Activated CD4-positive, alpha-beta T cell treated with anti-CD3 and anti-CD28 coated beads, Interleukin-2, amount 10 ng/mL, durations not matched to agents 24 days and 14 days (primary cell): ENCODE results near the gene LHFPL6. TPM values are rescaled to one million over a fixed set of nuclear protein-coding genes. Genes with fewer than 3 reads are reported as not detected.

Experiments used
- DNase-seq: peaks from one replicate; pipeline ENCODE4 v3.0.0; 2022
- H3K27ac Mint-ChIP-seq: one replicate; pipeline ENCODE4 v1.8.0; 2022; ENCODE audit warnings: mild to moderate bottlenecking, mixed read lengths
- H3K27me3 Mint-ChIP-seq: one replicate; pipeline ENCODE4 v1.8.0; 2022; ENCODE audit warnings: mixed read lengths
- H3K36me3 Mint-ChIP-seq: one replicate; pipeline ENCODE4 v1.8.0; 2022; ENCODE audit warnings: low read depth, mild to moderate bottlenecking, mixed read lengths
- H3K4me1 Mint-ChIP-seq: one replicate; pipeline ENCODE4 v1.8.0; 2021; ENCODE audit warnings: mixed read lengths
- H3K4me3 Mint-ChIP-seq: one replicate; pipeline ENCODE4 v1.8.0; 2022; ENCODE audit warnings: mild to moderate bottlenecking, moderate library complexity, mixed read lengths
- H3K9me3 Mint-ChIP-seq: one replicate; pipeline ENCODE4 v1.8.0; 2021; ENCODE audit warnings: mixed read lengths
- intact Hi-C: fragments of 100-400 bp; cut with micrococcal nuclease; formaldehyde crosslinking; loops from one replicate; pipeline ENCODE4 v1.15.1; 2023
- total RNA-seq: library from RNA; stranded (reverse); gene quantifications from 2 replicates; pipeline ENCODE4 v1.2.3, GENCODE V29; 2022

The LHFPL6 gene
- total RNA-seq, 1 donor from 2014 or later: 4.8 TPM

GRCh38 chr13:39474600-39474999 is 128.4 kb downstream of the LHFPL6 start:
- Mint-ChIP-seq H3K36me3 (no peaks in the 10 kb centered on the region), H3K4me3 (no peak overlapping the region), H3K27me3 (peaks cover 3% of the 10 kb centered on the region), H3K9me3 (no peaks in the 10 kb centered on the region), H3K4me1 (no peaks in the 10 kb centered on the region), H3K27ac (no peak overlapping the region)
- intact Hi-C loops: no loop called here
- DNase-seq: no peak

GRCh38 chr13:39469676-39470075 is 133.3 kb downstream of the LHFPL6 start:
- Mint-ChIP-seq H3K27ac (no peak overlapping the region), H3K4me1 (no peaks in the 10 kb centered on the region), H3K27me3 (peaks cover 10% of the 10 kb centered on the region), H3K4me3 (no peak overlapping the region), H3K9me3 (no peaks in the 10 kb centered on the region), H3K36me3 (no peaks in the 10 kb centered on the region)
- no peak for DNase-seq
- intact Hi-C loops: no loop called here

- DNase-seq: no peak
- H3K36me3 Mint-ChIP-seq: no peaks in the 10 kb centered on the region
Observed at GRCh38 chr13:39468306-39468705, 134.7 kb downstream of the LHFPL6 start.

DNA sequence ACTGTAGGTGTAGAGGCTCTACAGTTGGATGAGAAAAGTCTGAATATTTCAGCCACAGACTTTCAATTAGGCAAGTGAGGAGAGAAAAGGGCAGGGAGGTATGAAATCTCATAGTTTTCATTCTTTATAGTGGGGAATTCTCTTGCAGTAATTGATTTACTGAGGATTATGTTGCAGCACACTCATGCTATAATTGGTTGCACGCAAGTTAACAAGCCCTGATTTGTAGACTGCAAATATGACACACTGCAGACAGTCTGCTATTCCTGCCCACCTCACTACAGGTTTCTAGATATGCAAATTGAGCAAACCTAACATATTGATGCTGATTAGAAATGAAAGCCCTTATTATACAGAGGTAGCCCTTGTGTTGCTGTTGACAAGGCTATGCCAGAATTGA is 139.4 kb downstream of the LHFPL6 start:
- Mint-ChIP-seq H3K4me1 (no peaks in the 10 kb centered on the region), H3K36me3 (no peaks in the 10 kb centered on the region), H3K4me3 (no peak overlapping the region), H3K9me3 (no peaks in the 10 kb centered on the region), H3K27me3 (peaks cover 6% of the 10 kb centered on the region), H3K27ac (no peak overlapping the region)
- intact Hi-C loops: no loop called here
- DNase-seq: no peak

More at GRCh38 chr13:39468306-39468705, 134.7 kb downstream of the LHFPL6 start:
- no peak overlapping the region for H3K27ac Mint-ChIP-seq
- peaks cover 10% of the 10 kb centered on the region for H3K27me3 Mint-ChIP-seq
- intact Hi-C loops: no loop called here
- no peaks in the 10 kb centered on the region for H3K9me3 Mint-ChIP-seq
- no peaks in the 10 kb centered on the region for H3K4me1 Mint-ChIP-seq
- H3K4me3 Mint-ChIP-seq: no peak overlapping the region

- H3K4me3 Mint-ChIP-seq: no peak overlapping the region
- no peaks in the 10 kb centered on the region for H3K9me3 Mint-ChIP-seq
- no peak overlapping the region for H3K27ac Mint-ChIP-seq
- no peaks in the 10 kb centered on the region for H3K4me1 Mint-ChIP-seq
- no peaks in the 10 kb centered on the region for H3K36me3 Mint-ChIP-seq
- intact Hi-C loops: no loop called here
- no peak for DNase-seq
- peaks cover 3% of the 10 kb centered on the region for H3K27me3 Mint-ChIP-seq
Observed at GRCh38 chr13:39462906-39463305, 140.1 kb downstream of the LHFPL6 start.

DNA sequence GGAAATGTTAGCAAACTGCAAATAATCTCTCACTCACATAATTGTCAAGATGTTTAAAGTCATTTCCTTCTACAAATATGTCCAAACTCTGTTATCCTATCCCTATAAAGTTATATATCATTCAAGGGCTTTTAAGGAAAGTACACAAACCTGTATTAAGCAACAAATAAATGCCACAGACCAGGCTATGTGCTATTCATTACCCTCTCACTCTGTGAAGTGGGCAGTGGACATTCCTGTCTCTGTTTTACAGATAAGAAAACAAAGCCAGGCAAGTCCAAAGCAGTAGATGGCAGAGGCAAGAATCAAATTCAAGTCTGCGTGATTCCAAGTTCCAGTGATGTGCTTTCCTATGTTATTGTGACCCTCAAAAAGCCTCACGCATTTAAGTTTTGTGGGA is 140.6 kb downstream of the LHFPL6 start:
- H3K36me3 Mint-ChIP-seq: no peaks in the 10 kb centered on the region
- H3K9me3 Mint-ChIP-seq: no peaks in the 10 kb centered on the region
- intact Hi-C loops: no loop called here
- H3K4me1 Mint-ChIP-seq: no peaks in the 10 kb centered on the region
- no peak overlapping the region for H3K4me3 Mint-ChIP-seq
- no peaks in the 10 kb centered on the region for H3K27me3 Mint-ChIP-seq
- H3K27ac Mint-ChIP-seq: no peak overlapping the region
- no peak for DNase-seq

DNA sequence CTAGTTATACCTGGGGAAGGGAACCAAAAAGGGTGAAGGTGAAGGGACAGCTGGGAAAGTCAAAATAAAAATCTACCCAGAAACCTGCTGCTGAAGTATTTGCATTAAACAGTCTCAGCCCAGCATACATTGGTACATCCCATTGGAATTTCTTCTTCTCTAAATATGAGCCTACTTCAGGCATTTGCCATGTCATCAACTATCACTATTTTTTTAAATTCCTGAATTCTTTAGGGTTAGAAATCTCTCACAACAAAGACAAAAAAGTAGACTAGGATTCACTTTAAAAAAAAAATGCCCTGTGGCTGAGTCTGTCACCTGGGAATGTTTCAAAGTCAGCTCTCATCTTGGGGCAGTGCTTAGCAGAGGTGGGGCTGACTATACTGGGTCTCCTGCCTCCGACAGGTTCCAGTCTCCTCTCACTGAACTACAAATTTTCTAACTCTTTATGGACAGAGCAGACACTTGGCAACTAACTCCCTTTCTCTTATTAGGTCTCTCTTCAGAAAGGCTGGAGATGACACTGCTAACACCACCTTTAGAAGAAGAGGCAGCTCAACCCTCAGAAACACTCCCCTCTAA is 141.2 kb downstream of the LHFPL6 start:
- Mint-ChIP-seq H3K27ac (no peak overlapping the region), H3K9me3 (no peaks in the 10 kb centered on the region), H3K4me1 (no peaks in the 10 kb centered on the region), H3K27me3 (no peaks in the 10 kb centered on the region), H3K4me3 (no peak overlapping the region), H3K36me3 (no peaks in the 10 kb centered on the region)
- no peak for DNase-seq
- intact Hi-C loops: no loop called here

DNA sequence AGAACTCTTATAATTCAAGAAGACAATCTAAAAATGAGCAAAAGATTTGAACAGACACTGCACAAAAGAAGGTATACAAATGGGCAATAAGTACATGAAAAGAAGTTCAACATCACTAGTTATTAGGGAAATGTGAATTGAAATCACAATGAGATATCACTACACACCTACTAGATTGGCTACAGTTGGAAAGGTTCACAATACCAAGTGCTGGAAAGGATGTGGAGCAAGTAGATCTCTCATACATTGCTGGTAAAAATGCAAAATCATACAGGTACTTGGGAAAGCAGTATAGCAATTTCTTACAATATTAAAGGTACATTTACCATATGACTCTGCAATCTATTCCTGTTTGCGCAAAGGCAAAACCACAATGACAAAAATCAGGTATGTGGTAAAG is 145.7 kb downstream of the LHFPL6 start:
- Mint-ChIP-seq H3K27me3 (peaks cover 6% of the 10 kb centered on the region), H3K36me3 (no peaks in the 10 kb centered on the region), H3K4me3 (no peak overlapping the region), H3K27ac (no peak overlapping the region), H3K4me1 (no peaks in the 10 kb centered on the region), H3K9me3 (no peaks in the 10 kb centered on the region)
- DNase-seq: no peak
- intact Hi-C loops: no loop called here

- Mint-ChIP-seq H3K27ac (no peak overlapping the region), H3K27me3 (peaks cover 11% of the 10 kb centered on the region), H3K4me1 (no peaks in the 10 kb centered on the region), H3K4me3 (no peak overlapping the region), H3K36me3 (no peaks in the 10 kb centered on the region), H3K9me3 (no peaks in the 10 kb centered on the region)
- DNase-seq: no peak
- intact Hi-C loops: no loop called here
Observed at GRCh38 chr13:39455521-39456175, 147.3 kb downstream of the LHFPL6 start.

GRCh38 chr13:39452834-39453233 is 150.2 kb downstream of the LHFPL6 start:
- no peak overlapping the region for H3K27ac Mint-ChIP-seq
- intact Hi-C loops: no loop called here
- no peak overlapping the region for H3K4me3 Mint-ChIP-seq
- H3K4me1 Mint-ChIP-seq: no peaks in the 10 kb centered on the region
- DNase-seq: no peak
- no peaks in the 10 kb centered on the region for H3K36me3 Mint-ChIP-seq
- peaks cover 11% of the 10 kb centered on the region for H3K27me3 Mint-ChIP-seq
- H3K9me3 Mint-ChIP-seq: no peaks in the 10 kb centered on the region

DNA sequence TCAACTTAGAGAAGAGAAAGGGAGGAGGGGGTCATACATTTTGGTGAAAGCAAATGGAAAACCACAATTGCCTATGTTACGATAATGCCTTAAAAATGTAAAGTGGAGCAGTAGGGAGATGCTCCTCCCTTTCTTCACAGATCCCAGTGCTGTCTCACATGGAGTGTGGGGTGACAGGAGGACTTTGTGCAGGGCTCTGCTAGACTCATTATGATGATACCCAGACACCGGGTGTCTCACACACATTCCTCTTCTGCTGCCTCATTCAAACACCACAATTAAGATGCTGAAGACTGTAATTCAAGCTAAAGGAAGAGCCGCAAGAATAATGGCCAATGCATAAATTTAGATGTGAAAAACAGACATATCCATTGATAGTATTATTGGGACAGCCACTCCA is 150.6 kb downstream of the LHFPL6 start:
- H3K27me3 Mint-ChIP-seq: peaks cover 13% of the 10 kb centered on the region
- H3K4me3 Mint-ChIP-seq: no peak overlapping the region
- no peaks in the 10 kb centered on the region for H3K4me1 Mint-ChIP-seq
- no peaks in the 10 kb centered on the region for H3K9me3 Mint-ChIP-seq
- no peak overlapping the region for H3K27ac Mint-ChIP-seq
- DNase-seq: no peak
- H3K36me3 Mint-ChIP-seq: no peaks in the 10 kb centered on the region
- intact Hi-C loops: no loop called here

DNA sequence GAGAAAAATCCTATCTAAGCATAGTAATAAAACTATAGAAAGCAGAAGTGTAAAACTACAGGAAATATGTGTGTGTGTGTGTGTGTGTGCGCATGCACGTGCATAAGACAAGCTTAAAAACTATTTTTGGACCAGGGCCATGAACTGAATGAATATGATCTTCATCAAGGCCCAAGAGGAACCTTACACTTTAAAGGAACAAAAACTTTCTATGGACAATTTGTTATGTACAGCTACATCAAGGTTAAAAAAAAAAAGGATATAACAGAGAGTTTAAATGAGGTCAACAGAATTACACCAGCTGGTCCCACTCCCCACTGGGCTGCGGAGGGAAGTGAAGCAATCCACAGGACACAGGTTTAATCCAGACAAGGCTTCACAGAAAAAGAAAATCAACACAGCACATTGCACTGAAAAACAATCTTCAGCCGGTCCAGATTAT is 151.1 kb downstream of the LHFPL6 start:
- Mint-ChIP-seq H3K27ac (no peak overlapping the region), H3K27me3 (peaks cover 13% of the 10 kb centered on the region), H3K4me1 (no peaks in the 10 kb centered on the region), H3K36me3 (no peaks in the 10 kb centered on the region), H3K9me3 (no peaks in the 10 kb centered on the region), H3K4me3 (no peak overlapping the region)
- intact Hi-C loops: no loop called here
- no peak for DNase-seq

GRCh38 chr13:39451301-39451700 is 151.7 kb downstream of the LHFPL6 start:
- no peak for DNase-seq
- Mint-ChIP-seq H3K4me3 (no peak overlapping the region), H3K27ac (no peak overlapping the region), H3K4me1 (no peaks in the 10 kb centered on the region), H3K27me3 (peaks cover 13% of the 10 kb centered on the region), H3K9me3 (no peaks in the 10 kb centered on the region), H3K36me3 (no peaks in the 10 kb centered on the region)
- intact Hi-C loops: no loop called here

- peaks cover 13% of the 10 kb centered on the region for H3K27me3 Mint-ChIP-seq
- no peak overlapping the region for H3K4me3 Mint-ChIP-seq
- no peaks in the 10 kb centered on the region for H3K9me3 Mint-ChIP-seq
- no peak overlapping the region for H3K27ac Mint-ChIP-seq
- no peak for DNase-seq
- no peaks in the 10 kb centered on the region for H3K4me1 Mint-ChIP-seq
- intact Hi-C loops: no loop called here
- no peaks in the 10 kb centered on the region for H3K36me3 Mint-ChIP-seq
Observed at GRCh38 chr13:39450176-39450575, 152.8 kb downstream of the LHFPL6 start.

DNA sequence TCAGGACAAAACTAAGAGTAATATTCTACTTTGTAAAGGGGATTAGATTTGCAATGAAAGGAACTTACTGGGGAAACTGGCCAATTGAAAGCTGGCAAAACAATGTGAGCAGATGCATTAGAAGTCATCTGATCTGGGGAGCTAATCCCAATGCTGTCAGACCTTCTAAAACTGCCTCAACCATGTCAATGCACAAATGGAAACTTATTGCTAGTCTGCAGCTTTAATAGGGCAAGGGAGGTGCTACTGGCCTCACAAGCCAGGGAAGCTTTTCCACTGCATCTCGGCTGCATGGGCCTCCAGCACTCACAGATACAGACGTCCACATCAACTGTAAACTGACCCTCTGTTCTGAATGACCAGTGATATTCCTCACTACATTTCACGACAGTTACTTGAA is 154.2 kb downstream of the LHFPL6 start:
- Mint-ChIP-seq H3K4me1 (no peaks in the 10 kb centered on the region), H3K9me3 (no peaks in the 10 kb centered on the region), H3K4me3 (no peak overlapping the region), H3K36me3 (no peaks in the 10 kb centered on the region), H3K27ac (no peak overlapping the region), H3K27me3 (peaks cover 13% of the 10 kb centered on the region)
- DNase-seq: no peak
- intact Hi-C loops: no loop called here
